ENCODE measurements around the gene TMEM114. TPM values are rescaled to one million over a fixed set of nuclear protein-coding genes. Genes with fewer than 3 reads are reported as not detected.
"Not testable (repeated sequence)": the region's sequence is repeated elsewhere in the genome, so short reads cannot be mapped to it uniquely, and the experiment has no call there.

The TMEM114 gene
- total RNA-seq, 1 donor from 2014 or later = not detected

GRCh38 chr16:8564934-8565345 is 25.4 kb downstream of the TMEM114 start:
- no peak overlapping the region for H3K4me3 ChIP-seq (ENCODE audit: low read depth, low read length)
- no peaks in the 10 kb centered on the region for H3K36me3 ChIP-seq (ENCODE audit: control insufficient read depth, insufficient read depth, low read length)
- FAIRE-seq = no peak
- no peaks in the 10 kb centered on the region for H3K27me3 ChIP-seq (ENCODE audit: control insufficient read depth, insufficient read depth, low read length)
- DNase-seq (ENCODE audit: low read depth) = no peak
- no peak for TF ChIP-seq CTCF (IDR thresholded peaks at IDR 0.05; ENCODE audit: insufficient read depth, low read length, severe bottlenecking)

- H3K36me3 ChIP-seq (ENCODE audit: control insufficient read depth, insufficient read depth, low read length); H3K4me3 ChIP-seq (ENCODE audit: low read depth, low read length); FAIRE-seq; H3K27me3 ChIP-seq (ENCODE audit: control insufficient read depth, insufficient read depth, low read length); DNase-seq (ENCODE audit: low read depth): not testable (repeated sequence)
Observed at GRCh38 chr16:8563944-8564540, 26.3 kb downstream of the TMEM114 start.

GRCh38 chr16:8561496-8561895 is 28.8 kb downstream of the TMEM114 start:
- no peaks in the 10 kb centered on the region for H3K36me3 ChIP-seq (ENCODE audit: control insufficient read depth, insufficient read depth, low read length)
- no peaks in the 10 kb centered on the region for H3K27me3 ChIP-seq (ENCODE audit: control insufficient read depth, insufficient read depth, low read length)
- FAIRE-seq = no peak
- no peak for TF ChIP-seq CTCF (IDR thresholded peaks at IDR 0.05; ENCODE audit: insufficient read depth, low read length, severe bottlenecking)
- no peak for DNase-seq (ENCODE audit: low read depth)
- no peak overlapping the region for H3K4me3 ChIP-seq (ENCODE audit: low read depth, low read length)

GRCh38 chr16:8555400-8555799 is 34.9 kb downstream of the TMEM114 start:
- no peak for FAIRE-seq
- no peak for DNase-seq (ENCODE audit: low read depth)
- no peaks in the 10 kb centered on the region for H3K27me3 ChIP-seq (ENCODE audit: control insufficient read depth, insufficient read depth, low read length)

GRCh38 chr16:8554881-8555280 is 35.4 kb downstream of the TMEM114 start:
- peak; percentile 76 for FAIRE-seq
- H3K4me3 ChIP-seq (ENCODE audit: low read depth, low read length) = no peak overlapping the region
- no peak for TF ChIP-seq CTCF (IDR thresholded peaks at IDR 0.05; ENCODE audit: insufficient read depth, low read length, severe bottlenecking)
- no peaks in the 10 kb centered on the region for H3K36me3 ChIP-seq (ENCODE audit: control insufficient read depth, insufficient read depth, low read length)
- DNase-seq (ENCODE audit: low read depth) = no peak
- no peaks in the 10 kb centered on the region for H3K27me3 ChIP-seq (ENCODE audit: control insufficient read depth, insufficient read depth, low read length)

More at GRCh38 chr16:8555400-8555799, 34.9 kb downstream of the TMEM114 start:
- Histone ChIP-seq H3K4me3 (ENCODE audit: low read depth, low read length) (no peak overlapping the region), H3K36me3 (ENCODE audit: control insufficient read depth, insufficient read depth, low read length) (no peaks in the 10 kb centered on the region)
- no peak for TF ChIP-seq CTCF (IDR thresholded peaks at IDR 0.05; ENCODE audit: insufficient read depth, low read length, severe bottlenecking)

GRCh38 chr16:8554022-8554421 is 36.3 kb downstream of the TMEM114 start:
- no peak for FAIRE-seq
- Histone ChIP-seq H3K4me3 (ENCODE audit: low read depth, low read length) (no peak overlapping the region), H3K27me3 (ENCODE audit: control insufficient read depth, insufficient read depth, low read length) (no peaks in the 10 kb centered on the region), H3K36me3 (ENCODE audit: control insufficient read depth, insufficient read depth, low read length) (no peaks in the 10 kb centered on the region)
- no peak for TF ChIP-seq CTCF (IDR thresholded peaks at IDR 0.05; ENCODE audit: insufficient read depth, low read length, severe bottlenecking)
- no peak for DNase-seq (ENCODE audit: low read depth)

Measured in bronchial epithelial cell (primary cell).